ENCODE measurements around the gene SPHK1. TPM values are rescaled to one million over a fixed set of nuclear protein-coding genes. Genes with fewer than 3 reads are reported as not detected.

The SPHK1 gene
- total and polyA plus RNA-seq, 2 donors (not counting 3 experiments of a cell fraction or from before 2014, with no cell fraction given): 85.6 to 97.4 TPM

DNA sequence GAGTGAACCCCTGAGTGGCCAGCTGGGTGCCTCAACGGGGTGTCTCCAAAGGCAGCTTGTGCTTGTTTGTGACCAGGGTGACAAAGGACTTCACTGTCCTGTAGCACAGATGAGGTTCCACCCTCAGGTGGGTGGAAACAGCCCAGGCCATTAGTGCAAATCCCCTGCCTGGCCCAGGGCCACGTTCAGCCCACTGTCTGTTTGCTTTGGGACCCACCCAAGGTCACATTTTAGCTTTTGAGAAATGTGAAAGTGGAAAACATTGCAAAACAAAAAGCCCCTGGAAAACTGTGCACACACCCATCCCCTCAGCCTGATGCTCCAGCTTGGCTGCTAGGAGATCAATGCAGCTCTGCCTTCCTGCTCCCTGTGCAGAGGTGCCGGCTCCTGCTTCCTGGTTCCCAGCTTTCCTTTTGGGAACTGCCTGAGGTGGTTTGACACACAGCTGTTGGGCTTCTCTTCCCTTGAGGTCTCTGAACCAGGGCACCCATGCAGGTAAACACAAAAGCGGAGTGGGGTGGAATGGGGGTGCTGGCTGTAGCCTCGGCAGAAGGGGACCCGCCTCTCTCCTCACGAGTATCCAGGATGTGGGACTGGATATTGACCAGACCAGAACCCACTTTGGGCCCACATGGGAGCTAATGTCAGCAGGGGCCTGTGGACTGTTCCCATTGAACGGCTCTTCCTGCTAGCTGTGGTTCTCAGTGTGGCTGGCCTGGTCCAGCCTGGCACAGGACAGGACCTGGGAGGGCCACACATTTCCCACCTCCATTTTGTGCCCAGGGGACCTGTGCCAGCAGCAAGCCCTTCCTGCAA is 7.9 kb upstream of the SPHK1 start:
- H3K4me1 ChIP-seq (ENCODE audit: control insufficient read depth, extremely low read depth, insufficient read depth, low read length): peaks cover 22% of the 10 kb centered on the region
- H3K36me3 ChIP-seq (ENCODE audit: control insufficient read depth in 2 of 2, extremely low read depth in 1 of 2, insufficient read depth in 2 of 2, low read length in 2 of 2): no peaks in the 10 kb centered on the region
- DNase-seq (ENCODE audit: low read depth, low spot score) (no peak), FAIRE-seq (no peak)
- POLR2A ChIA-PET: no interaction called here
- no peak for TF ChIP-seq JUN (IDR thresholded peaks at IDR 0.05; ENCODE audit: borderline replicate concordance, insufficient read depth, insufficient read length, low read depth)
- TF ChIP-seq CTCF (IDR thresholded peaks at IDR 0.05; ENCODE audit: extremely low read depth in 1 of 2, insufficient read depth in 1 of 2, low read depth in 1 of 2, low read length in 2 of 2): no peak
- TF ChIP-seq MYC (IDR thresholded peaks at IDR 0.05; ENCODE audit: low read depth, low read length): no peak
- TF ChIP-seq EZH2 (IDR thresholded peaks at IDR 0.05; ENCODE audit: borderline replicate concordance, low read depth, low read length, severe bottlenecking): no peak
- TF ChIP-seq, protein P1, sequence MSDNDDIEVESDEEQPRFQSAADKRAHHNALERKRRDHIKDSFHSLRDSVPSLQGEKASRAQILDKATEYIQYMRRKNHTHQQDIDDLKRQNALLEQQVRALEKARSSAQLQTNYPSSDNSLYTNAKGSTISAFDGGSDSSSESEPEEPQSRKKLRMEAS (IDR thresholded peaks at IDR 0.05; ENCODE audit: insufficient read depth, insufficient read length): no peak
- TF ChIP-seq GATA2 (IDR thresholded peaks at IDR 0.05; ENCODE audit: insufficient read depth, insufficient read length, low read depth, low read length): no peak
- no peak for TF ChIP-seq FOS (IDR thresholded peaks at IDR 0.05; ENCODE audit: borderline replicate concordance, insufficient read depth, low read length)
- no peak for TF ChIP-seq POLR2AphosphoS5 (IDR thresholded peaks at IDR 0.05; ENCODE audit: insufficient read depth, low read depth, low read length)
- TF ChIP-seq POLR2A (IDR thresholded peaks at IDR 0.05; ENCODE audit: low read depth, low read length): no peak
- no TSS peak for BruUV-seq (replicated peaks)
- H4K20me1 ChIP-seq (replicated peaks; ENCODE audit: control insufficient read depth, extremely low read depth, insufficient read depth, low read length): no peaks in the 10 kb centered on the region
- H3K9me3 ChIP-seq (replicated peaks; ENCODE audit: control insufficient read depth, insufficient read depth, low read length): no peaks in the 10 kb centered on the region
- intact Hi-C loops (cut with micrococcal nuclease) (no loop called here), dilution Hi-C loops (cut with MboI; ENCODE audit: extremely low pct_ligation_motif_present, low sequenced_read_pairs) (no loop called here)
- CTCF ChIA-PET: interaction anchor here (1.0 to 2.0 kb wide), 3 partner anchors 9 to 43 kb away, joined by 3 to 11 read pairs (median 6); partner anchors contain the start of gene SPHK1
- H2AFZ ChIP-seq (ENCODE audit: low read depth, low read length): peak overlapping the region; percentile 16
- no peak overlapping the region for H3K27ac ChIP-seq (ENCODE audit: insufficient read depth, low read depth, low read length)
- no peak overlapping the region for H3K4me2 ChIP-seq (ENCODE audit: insufficient read depth, low read length)
- no peaks in the 10 kb centered on the region for H3K79me2 ChIP-seq (ENCODE audit: control insufficient read depth, insufficient read depth, low read length)
- H3K9me1 ChIP-seq (replicated peaks; ENCODE audit: control insufficient read depth, extremely low read depth, insufficient read depth, low read length): no peaks in the 10 kb centered on the region
- no peak overlapping the region for H3K9ac ChIP-seq (replicated peaks; ENCODE audit: extremely low read depth, insufficient read depth, low read length)
- no peak overlapping the region for H3K4me3 ChIP-seq (replicated peaks in 1 of 3; ENCODE audit: insufficient read depth in 1 of 3, low read depth in 1 of 3, low read length in 3 of 3)
- H3K27me3 ChIP-seq (ENCODE audit: control insufficient read depth in 2 of 2, insufficient read depth in 2 of 2, low read length in 2 of 2): no peaks in the 10 kb centered on the region

All from endothelial cell of umbilical vein (primary cell).